Uterus (tissue), 2 donors: ENCODE data around the gene PCDH10.

ENCODE experiments used
- CTCF ChIP-seq, 4 experiments: fragments of 200-600 bp in 2 of 4; fragments of 450-650 bp in 2 of 4; sonication (generic) in 2 of 4; IDR thresholded peaks; one replicate each; pipeline ENCODE4 v1.5.1; 2016 to 2019; ENCODE audit warnings: antibody characterized with exemption in 4 of 4, mild to moderate bottlenecking in 2 of 4, moderate library complexity in 1 of 4
- POLR2A ChIP-seq, 2 donors: fragments of 450-650 bp; IDR thresholded peaks; one replicate each; pipeline ENCODE4 v1.6.1; 2016; ENCODE audit warnings: antibody characterized with exemption in 2 of 2, mild to moderate bottlenecking in 1 of 2, moderate library complexity in 1 of 2

DNA sequence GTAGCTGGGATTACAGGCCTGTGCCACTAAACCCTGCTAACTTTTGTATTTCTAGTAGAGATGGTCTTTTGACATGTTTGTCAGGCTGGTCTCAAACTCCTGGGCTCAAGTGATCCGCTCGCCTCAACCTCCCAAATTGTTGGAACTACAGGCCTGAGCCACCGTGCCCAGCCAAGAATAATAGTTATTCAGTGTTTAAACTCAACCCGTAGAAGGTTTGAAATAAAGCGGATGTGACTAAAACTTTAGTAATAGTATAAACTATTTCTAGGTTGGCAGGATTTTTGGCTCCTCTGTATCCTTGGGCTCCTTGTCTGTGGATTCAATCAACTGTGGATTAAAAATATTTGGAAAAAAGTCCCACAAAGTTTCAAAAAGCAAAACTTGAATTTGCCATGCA, 37.8 kb downstream of the PCDH10 start:
- TF ChIP-seq CTCF (IDR thresholded peaks at IDR 0.05) (no peak), POLR2A (IDR thresholded peaks at IDR 0.05) (no peak)
